Activated CD4-positive, CD25-positive, alpha-beta regulatory T cell (primary cell): ENCODE results near the gene HPCAL4.

ENCODE experiments used
- DNase-seq, 4 experiments: peaks; one replicate each; lab custom pipeline; 2025; lab: John Stamatoyannopoulos, UW

Gene HPCAL4

DNA sequence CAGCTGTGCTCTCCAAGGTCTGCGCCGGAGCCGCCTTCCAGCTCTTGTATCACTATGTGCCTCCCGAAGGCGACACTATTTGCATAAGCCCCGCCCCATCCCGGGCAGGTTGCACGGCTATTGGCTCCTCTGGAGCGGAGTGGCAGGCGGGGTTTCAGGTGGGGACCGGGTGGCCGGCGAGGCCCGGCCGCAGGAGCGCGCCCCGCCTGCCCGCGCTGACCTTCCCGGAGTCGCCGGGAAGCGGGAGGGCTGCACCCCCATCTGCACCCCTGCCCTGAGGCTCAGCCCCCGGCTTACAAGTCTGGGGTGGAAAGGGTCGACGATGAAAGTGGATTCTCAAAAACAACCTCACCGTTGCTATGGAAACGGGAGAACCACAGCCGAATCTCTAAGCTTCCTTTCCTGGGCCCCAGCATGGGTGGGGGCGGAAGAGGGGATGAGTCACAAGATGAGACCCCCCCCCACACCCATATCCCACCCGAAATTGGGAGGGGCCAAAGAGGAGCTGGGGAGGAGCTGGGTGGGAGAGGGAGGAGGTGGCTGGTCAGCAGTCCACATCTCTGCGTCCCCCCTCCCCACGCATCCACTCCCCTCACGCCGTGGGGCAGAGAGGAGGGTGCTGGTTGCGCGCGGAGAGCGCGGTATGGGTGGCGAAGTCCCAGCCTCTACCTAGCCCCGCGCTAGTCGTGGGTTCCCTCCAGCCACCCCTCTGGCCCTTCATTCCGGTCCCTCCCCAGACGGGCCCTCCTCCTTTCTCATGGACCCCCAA is at the start of gene HPCAL4:
Gene HPCAL4 (minus strand): TSS at position 51 of the 769 bp plus-strand sequence. CDS start 6,830 bp downstream, outside the sequence.
- DNase-seq, result peak; percentile 67 to 88 (median 78)

DNA sequence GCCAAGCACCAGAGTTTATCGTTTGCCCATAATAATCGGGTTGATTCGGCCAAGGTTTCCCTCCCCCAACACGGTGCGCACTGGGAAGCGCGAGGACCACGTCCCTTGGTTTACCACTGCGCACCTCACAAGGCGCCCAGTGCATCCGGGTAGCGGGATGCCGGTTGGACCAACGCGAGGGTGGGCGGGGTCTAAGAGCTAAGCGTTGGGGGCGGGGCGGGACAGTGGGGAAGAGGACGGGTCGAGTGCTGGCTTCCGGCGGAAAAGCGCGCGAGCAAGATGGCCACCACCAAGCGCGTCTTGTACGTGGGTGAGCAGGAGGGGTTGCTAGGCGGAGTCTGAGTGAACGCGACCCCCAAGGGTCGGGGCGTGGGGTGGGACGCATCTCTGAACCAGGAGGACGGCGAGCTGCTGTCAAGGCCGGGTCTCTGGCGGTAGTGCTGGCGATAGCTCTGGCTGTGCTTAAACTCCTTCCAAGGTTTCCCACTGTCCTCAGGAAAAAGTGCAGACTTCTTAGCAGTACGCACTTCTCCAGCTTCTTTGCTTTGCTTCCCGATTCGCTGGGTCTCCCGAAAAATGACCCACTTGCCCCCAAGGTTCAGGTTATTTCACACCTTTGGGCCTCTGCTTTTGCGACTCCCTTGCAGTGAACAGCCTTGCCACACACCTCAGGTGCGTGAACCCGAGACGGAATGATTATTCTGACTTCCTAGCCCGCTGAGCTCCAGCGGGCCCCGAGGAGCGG is 47.6 kb upstream of the HPCAL4 start, which contains the start of gene PPIE:
Gene PPIE (plus strand): TSS at position 261 of the 745 bp plus-strand sequence. CDS start 19 bp downstream, at position 280.
- DNase-seq, result peak; percentile 91 to 94 (median 94)

DNA sequence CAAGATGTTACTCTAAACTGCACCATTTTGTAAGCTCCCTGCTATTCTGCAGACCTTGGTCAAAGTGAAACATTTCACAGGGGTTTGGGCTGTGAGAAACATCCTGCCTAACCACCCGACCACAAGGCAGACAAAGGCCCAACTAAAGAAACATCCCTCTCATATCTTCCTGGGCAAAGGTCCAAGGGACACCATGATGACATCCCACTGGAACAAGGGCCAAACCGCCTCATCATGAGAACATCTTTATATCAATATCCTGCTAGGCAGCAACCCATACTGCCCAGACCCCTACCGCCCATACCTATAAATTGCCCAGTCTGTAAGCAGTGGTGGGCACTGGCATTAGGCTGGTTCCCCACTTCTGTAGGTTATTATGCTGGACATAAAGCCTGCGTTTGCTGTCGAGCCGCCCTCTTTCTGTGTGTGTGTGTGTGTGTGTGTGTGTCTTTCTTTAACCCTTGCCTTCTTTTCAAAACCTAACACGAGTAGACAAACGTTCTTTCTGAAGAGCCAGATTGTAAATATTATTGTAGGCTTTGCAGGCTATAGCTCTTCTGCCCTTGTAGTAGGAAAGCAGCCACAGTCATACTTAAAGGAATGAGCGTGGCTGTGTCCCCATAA is 46.4 kb upstream of the HPCAL4 start:
- DNase-seq, result no peak

DNA sequence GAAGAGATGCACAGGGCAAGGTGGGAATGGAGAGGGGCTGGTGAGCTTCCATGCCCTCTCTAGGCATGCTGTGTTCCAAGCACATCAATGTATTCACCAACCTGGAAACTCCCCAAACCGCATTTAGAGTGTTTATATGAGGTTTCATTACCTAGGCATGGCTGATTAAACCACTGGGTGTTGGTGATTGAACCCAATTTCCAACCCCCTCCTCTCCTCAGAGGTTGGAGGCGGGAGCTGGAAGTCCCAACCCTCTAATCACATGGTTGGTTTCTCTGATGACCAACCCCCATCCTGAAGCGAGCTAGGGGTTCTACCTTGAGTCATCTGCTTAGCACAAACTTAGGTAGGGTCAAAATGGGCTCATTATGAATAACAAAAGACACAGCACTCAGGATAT is 44.5 kb upstream of the HPCAL4 start:
- DNase-seq, result no peak

DNA sequence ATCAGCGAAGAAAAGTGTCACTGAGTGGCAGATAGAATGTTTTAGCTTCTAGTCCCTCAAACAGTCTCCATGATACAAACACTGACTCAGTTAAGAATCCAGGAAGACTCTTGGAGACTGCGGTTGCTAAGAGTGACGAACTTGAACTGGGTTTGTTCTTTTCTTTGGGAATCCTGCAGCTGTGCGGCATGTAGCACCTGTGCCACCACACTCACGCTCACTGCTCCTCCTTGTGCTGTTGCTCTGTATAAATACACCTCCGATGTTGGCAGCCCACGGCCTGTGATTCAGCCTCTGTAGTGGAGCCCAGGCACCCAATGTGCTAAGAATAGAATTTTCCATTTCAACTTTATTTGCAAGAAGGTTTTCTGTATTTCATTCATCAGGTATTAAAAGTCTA is 41.9 kb upstream of the HPCAL4 start:
- no peak for DNase-seq

DNA sequence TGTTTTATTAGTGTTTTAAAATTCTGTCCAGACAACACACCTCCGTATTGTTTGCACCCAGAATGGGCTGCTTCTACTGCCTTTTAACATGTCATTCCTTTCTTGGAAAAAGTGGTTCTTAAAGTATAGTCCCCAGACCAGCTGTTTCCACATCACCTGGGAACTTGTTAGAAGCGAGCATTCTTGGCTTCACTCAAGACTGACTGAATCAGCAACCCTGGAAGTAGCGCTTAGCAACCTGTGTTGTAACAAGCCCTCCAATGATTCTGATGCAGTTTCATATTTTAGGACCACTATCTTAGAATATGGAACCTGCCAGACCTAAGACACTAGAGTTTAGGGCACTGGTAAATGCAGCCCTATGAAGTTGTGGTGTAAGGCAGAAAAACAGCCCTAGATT is 41.5 kb upstream of the HPCAL4 start:
- no peak for DNase-seq

DNA sequence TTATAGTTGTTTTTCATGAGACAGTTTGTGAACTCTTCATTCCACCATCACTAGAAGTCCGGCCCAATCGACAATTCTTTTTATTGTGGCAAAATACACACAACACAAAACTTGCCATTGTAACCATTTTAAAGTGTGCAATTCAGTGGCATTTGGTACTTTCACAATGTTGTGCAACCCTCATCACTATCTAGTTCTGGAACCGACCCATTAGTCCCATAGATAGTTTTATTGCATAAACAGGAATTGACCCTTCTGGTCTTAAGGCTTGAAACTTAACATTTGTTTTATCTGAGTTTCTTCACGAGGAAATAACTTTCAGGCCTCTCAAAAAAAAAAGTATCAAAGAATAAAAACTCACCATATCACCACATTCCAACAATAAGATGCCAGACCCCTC is 38.6 kb upstream of the HPCAL4 start:
- DNase-seq, result no peak

DNA sequence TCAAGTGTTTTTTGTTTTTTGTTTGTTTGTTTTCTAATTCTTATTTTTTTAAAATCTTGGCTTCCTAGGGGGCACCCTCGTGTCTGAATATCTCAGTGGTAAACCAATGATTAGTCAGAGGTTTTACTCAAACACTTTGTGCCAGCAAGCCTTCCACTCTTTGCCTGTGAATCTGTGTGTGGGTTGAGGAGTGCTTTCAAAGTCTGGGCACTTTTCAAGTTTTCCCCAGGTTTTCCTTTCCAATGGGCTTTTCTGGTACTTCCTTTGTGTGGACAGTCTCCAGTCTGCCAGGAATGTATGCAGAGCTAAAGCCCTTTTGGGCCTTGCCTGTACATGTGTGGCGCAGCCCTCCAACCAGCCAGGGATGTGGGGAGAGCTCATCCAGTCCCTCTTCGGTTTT is 37.8 kb upstream of the HPCAL4 start:
- no peak for DNase-seq

DNA sequence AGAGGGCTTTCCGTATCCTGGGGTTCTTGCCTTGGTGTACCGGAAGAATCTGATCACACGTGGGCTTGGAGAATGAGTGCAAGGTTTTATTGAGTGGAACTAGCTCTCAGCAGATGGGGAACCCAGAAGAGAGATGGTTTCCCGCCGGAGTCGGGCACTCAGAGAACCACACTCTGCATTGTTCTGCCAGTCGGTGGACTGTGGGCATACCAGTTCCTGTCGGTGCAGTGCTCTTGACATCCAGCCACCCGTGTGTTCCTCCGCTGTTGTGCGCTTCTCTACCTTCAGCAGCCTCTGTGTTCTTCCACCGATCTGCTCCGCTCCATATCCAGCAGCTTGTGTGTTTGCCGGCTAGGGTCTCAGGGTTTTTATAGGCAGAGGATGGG is 36.7 kb upstream of the HPCAL4 start:
- no peak for DNase-seq

DNA sequence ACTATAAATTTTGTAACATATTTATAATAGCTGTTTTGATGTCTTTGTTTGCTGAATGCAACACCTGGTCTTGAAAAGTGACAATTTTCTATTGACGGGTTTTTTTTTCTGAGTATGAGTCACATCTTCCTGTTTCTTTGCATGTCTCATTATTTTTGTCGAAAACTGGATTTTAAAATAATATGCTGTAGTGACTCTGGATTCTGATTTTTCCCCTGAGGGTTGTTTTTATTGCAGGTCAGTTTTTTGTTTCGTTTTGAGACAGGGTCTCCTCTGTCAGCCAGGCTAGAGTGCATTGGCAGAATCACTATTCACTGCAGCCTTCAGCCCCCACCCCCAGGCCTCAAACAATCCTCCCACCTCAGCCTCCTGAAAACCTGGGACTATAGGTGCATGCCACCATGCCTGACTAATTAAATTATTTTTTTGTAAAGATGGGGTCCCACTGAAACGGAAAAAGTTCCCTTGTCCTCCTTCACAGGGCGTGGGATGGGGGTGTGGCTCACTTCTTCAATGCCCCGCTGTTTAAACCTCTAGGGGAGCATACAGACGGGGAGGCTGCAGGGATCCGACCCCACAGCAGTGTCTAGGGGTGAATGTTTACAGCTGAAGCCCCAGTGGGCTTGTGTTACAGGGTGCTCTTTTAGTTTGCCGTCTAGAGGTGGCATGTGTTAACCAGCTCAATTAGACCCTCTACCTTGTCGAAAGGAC is 36.1 kb upstream of the HPCAL4 start:
- DNase-seq, result no peak

DNA sequence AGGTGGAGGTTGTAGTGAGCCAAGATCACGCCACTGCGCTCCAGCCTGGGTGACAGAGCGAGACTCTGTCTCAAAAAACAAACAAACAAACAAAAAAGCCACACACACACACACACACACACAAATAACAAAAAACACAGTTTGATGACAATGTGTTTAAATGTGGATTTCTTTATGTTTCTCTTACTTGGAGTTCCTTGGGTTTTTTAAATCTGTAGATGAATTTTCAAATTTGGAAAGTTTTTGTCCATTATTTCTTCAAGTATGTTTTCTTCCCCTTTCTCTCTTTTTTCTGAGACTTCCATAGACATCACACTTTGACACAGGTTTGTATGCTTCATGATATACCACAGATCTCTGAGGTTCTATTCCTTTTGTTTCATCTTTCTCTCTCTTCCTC is 35.4 kb upstream of the HPCAL4 start:
- no peak for DNase-seq

DNA sequence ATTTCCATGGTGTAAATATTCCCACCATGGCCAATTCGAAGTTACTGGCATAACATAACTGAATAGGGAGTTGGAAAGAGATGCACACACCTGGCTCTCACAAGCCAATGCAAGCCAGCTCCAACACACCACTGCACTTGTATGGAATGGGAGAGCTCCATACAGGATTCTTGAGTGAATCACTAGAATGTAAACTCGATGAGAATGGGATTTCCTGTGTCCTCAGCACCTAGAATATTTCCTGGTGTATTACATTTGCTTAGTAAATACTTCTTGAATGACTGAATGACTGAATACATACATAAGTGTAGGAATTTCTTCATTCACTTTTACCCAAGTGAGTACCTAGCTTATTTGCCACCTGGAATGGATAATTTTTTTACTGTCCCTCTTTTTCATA is 31.3 kb upstream of the HPCAL4 start:
- no peak for DNase-seq

DNA sequence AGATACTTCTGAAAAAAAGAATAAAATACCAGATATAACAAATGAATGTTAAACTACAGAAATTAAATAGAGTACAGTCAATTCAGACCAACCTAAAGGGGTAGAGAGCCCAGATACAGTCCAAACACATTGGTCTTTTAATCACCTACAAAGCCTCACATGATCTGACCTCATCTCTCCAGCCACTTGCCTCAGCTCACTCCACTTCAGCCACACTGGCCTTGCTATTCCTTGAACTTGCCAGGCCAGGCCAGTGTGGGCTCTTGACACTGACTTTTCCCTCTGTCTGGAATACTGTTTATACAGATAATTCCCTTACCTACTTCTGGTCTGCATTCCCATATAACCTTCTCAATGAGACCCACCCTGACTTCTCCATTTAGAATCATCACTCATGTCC is 30.4 kb upstream of the HPCAL4 start:
- DNase-seq, result no peak

DNA sequence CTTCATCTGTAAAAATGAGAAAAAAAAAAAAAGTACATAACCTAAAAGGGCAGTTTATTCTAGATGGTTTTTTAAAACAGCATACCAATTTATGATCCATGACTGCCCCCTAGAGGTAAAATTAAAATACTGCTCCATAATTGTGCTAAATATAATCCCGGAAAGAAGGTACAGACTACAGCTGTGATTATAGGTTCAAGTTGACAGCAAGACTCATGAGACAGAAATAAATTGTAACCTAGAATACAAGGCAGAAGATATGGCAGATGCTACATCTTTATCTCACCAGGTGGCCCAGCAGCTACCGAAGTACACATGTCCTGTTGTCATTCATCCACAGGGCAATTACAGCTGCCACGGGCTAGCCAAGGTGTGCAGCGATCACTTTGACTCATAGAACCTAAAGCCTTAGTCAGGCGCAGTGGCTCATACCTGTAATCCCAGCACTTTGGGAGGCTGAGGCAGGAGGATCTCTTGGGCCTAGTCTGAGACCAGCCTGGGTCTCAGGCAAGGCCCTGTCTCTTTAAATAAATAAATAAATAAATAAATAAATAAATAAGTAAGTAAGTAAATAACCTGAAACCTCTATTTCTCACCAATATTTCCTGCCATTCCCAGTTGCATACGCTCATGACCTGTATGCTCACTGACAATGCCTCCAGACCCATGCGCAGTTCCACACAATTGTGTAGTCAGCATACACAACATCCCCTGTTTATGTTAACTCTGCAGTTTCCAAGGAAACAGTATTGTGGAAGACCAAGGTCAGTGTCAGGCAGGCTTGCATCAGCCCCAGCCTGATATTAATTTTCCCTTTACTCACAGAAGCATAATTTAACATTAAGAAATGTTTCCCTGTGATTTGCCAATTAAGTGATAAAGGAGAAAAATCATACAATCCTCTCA is 29.1 kb upstream of the HPCAL4 start:
- no peak for DNase-seq

DNA sequence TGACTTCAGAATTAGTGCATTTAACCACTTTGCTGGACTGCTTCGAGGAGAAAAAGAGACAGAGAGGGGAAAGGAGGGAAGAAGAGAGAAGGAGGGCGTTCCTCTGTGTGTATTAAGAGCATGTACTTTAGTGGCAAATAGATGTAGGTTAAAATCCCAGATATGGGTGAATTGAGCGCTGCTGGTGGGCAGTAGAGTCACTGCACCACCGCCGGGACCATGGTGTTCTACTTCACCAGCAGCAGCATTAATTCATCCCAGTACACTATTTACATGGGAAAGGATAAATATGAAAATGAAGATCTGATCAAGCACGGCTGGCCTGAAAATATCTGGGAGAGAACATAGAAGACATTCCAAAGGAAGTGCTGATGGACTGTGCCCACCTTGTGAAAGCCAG is 26.6 kb upstream of the HPCAL4 start:
- no peak for DNase-seq

DNA sequence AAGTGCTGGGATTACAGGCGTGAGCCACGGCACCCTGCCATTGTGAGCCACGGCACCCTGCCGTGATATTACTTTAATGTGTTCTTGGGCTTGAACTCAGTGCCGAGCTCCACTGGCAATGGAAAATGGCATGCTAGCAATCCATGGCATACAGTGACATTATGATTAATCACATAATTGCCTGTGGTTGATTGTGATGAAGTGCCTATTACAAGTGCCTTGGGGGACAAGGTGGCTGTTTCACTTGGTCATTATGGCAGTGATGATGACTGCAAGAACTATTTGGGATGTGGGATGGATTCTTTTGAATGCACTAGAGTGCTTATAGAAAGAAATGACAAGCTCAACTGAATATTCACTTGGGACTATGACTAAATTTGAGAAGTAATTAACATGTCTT is 22.3 kb upstream of the HPCAL4 start:
- no peak for DNase-seq

DNA sequence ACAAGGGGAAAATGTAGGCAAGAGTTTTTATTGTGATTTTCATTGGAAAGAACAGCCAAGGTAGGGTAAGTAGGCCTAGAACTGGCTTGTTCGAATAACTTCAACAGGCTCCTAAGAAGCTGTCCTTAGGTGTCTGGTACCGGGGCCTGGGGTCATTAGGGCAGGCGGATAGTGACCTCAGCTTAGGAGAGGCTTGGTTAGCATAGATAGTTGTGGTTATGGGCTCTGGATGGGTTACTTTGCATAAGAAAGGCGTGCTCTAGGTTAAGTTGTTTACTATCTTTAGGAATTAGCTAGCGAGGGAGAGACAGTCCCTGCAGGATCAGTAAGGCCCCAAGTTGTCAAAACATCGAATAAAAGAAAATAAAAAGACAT is 20.7 kb upstream of the HPCAL4 start:
- no peak for DNase-seq

DNA sequence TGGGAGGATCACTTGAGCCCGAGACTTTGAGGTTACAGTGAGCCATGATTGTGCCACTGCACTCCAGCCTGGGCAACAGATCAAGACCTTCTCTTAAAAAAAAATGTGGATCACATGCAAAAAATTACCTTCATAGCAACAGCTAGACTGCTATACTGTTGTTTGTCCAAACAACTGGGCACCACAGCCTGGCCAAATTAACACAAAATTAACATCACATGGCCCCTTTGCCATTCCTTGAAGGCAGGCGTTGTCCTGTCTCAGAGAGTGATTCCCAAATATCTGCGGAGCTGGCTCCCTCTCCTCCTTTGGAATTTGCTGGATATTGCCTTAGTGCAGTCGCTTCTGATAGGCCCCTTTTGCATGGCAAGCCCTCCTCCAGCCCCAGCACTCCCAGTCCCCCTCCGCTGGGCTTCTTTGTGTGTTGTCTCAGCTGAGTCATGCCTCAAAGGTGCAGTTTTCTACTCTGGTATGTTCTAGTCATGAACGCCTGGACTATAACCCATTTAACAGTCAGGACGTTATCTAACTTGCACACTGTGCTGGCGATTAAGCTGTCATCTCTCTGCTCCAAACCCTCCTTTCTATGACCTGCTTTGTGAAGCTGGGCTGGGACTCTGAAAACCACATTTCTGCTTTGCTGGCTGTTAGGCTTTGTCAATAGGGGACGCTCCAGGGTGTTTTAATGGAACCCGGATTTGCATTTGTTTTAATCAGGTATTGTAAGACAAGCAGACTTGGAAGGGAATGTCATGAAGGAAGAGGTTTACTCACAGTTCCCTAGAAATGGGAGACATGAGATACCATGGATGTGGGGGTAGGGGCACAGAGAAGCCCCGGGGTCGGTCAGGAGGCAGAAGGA is 20.1 kb upstream of the HPCAL4 start:
- no peak for DNase-seq

DNA sequence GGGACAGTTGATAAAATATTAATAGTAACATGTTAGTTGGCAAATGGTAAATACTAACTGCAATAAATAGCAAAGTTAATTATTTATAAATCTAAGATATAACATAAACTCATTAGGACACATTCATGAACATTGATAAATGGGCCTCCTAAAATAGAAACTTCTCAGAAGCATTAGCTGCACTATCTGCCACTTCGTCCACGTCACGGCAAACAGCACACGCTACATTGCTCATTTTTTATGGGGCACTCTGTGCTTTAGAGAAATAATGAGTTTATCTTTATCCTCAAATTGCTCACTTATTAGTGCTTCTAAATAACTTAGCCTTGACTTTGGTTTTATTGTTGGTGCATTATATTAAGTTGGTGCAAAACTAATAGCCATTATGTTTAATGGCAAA is 16.3 kb upstream of the HPCAL4 start:
- no peak for DNase-seq

DNA sequence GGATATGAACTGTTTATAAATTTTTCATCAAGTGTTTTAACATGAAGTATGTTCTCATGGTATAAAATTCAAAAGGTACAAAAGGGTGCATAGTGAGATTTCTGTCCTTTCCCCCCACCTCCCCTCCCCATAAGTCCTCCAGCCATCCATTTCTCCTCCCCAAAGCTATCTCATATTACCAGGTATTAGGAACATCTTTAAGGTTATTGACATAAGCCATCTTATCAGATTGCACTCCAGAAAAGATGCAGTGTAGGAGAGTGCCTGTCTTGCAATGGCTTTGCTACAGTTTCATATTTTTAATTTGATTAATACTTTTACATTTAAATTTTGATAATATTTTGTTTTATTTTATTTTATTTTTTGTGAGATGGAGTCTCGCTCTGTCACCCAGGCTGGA is 13.5 kb upstream of the HPCAL4 start:
- no peak for DNase-seq
